NOMO-1 treated with dmso at 0.1 percent for 144 hours (cell line): ENCODE measurements around the gene PDLIM4.

Experiments
- DNase-seq: peaks from one replicate; lab custom pipeline; 2025; ENCODE audit not compliant: unreplicated experiment; lab: John Stamatoyannopoulos, UW

Gene PDLIM4

GRCh38 chr5:132281856-132282614 is 24.5 kb downstream of the PDLIM4 start:
- no peak for DNase-seq

- no peak for DNase-seq
Measured at GRCh38 chr5:132283423-132284043, 26.0 kb downstream of the PDLIM4 start.

DNA sequence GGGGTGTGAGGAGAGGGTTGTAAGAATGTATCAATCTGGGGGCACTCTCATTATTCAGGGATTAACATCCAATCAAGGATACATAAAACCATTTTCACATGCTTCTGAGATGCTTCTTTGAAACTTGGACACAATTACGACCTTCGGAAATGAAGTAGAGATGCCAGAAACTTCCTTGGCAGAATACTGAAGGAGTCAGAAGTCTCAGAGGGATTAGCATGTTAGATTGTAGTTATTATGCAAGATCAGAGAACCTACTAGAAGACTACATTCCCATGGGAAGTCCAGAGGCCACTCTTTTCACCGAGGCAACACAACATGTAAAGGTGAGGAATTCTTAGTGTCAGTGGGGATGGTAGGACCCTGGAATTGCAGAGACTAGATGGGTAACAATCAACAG is 31.6 kb downstream of the PDLIM4 start:
- no peak for DNase-seq

DNA sequence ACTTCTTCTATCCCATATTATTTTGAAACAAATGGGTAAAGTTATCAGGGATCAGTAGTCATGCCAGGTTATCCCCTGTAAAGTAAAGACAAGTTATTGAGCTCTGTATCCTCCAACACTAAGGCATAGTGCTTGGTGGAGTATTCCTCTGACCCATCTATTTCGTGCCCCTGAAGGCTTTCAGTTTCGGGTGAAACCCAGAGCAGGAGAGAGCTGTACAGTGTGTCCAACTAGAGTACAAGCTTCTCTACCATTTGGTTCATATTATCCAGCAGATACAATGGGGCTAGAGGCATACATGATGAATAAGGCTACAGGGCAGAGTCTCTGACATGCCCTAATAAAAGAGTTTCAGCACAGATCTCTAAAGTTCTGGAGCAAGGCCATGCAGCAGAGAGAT is 33.5 kb downstream of the PDLIM4 start:
- DNase-seq, result no peak

GRCh38 chr5:132293066-132293991 is 35.8 kb downstream of the PDLIM4 start:
- peak; percentile 78 for DNase-seq

GRCh38 chr5:132293992-132294727 is 36.7 kb downstream of the PDLIM4 start, which contains the start of gene SLC22A4:
Gene SLC22A4, plus strand, starts transcription at chr5:132294394. Its CDS starts 223 bp downstream, at chr5:132294617.
- peak; percentile 91 for DNase-seq

- peak; percentile 98 for DNase-seq
Measured at GRCh38 chr5:132294728-132295504, 37.4 kb downstream of the PDLIM4 start.

- no peak for DNase-seq
Measured at GRCh38 chr5:132295505-132296411, 38.3 kb downstream of the PDLIM4 start.

- DNase-seq, result no peak
Measured at GRCh38 chr5:132296412-132297016, 39.0 kb downstream of the PDLIM4 start.

GRCh38 chr5:132297211-132297940 is 39.9 kb downstream of the PDLIM4 start:
- no peak for DNase-seq

GRCh38 chr5:132298298-132299212 is 41.1 kb downstream of the PDLIM4 start:
- DNase-seq, result peak; percentile 19

- DNase-seq, result no peak
Measured at GRCh38 chr5:132299917-132300316, 42.4 kb downstream of the PDLIM4 start.

GRCh38 chr5:132300577-132301343 is 43.3 kb downstream of the PDLIM4 start:
- no peak for DNase-seq

DNA sequence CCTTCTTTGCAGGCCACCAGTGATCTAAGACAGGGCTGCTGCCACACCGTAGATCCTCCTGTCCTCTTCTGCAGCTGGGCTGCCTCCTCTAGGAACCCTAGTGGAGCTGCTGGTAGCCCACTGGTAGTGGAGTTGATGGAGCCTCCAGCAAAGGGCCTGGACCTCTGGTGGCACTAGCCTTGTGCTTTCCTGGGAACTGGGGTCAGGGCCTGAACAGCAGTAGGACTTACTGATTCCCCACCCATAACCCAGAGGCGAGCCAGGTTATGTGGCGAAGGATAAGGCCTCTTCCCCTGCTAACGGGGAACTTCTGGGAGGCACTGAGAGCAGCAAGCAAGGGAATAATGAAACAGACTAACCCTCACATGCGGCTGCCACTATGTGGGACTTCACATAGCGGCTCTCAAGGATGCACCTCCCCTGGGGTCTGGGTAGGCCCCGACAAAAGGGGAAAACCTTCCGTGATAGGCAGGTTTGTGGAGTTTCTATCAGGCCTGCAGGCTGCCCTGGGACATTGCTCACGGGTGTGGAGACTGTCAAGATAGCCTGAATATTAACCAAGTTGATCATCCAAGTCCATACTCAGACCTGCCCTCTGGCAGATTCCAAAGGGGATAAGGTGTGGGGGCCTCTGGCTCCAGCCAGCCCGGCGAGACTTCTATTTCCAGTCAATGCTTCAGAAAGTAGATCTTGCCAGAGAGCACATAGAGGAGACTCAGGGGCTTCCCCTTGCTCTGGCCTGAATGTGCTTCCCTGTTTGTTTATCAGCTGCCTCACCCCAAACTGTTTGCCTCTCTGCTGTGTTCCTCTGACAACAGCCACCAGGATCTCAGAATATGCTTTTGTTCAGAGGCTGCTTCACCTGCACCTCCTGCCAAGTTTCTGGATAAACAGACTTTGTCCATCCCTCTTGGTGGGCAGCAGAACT is 44.1 kb downstream of the PDLIM4 start:
- DNase-seq, result no peak

- no peak for DNase-seq
Measured at GRCh38 chr5:132302413-132302812, 44.9 kb downstream of the PDLIM4 start.
